Upper lobe of left lung (tissue), 6 donors: ENCODE results near the gene STRIP1. TPM values are rescaled to one million over a fixed set of nuclear protein-coding genes. Genes with fewer than 3 reads are reported as not detected.

Experiments used
- ATAC-seq, 2 donors: fragments of 200-7000 bp; cut with Tn5 transposase; one replicate each; pipeline ENCODE4 v1.9.1; 2022; ENCODE audit warnings: mild to moderate bottlenecking in 2 of 2, moderate library complexity in 2 of 2; ENCODE audit not compliant: low FRiP score in 2 of 2
- DNase-seq, 2 donors: peaks; one replicate each; pipeline ENCODE4 v3.0.0-alpha.2; 2019 to 2020
- H3K27ac ChIP-seq, 4 donors: fragments of 200-600 bp; sonication (generic); one replicate each; pipeline ENCODE4 v1.5.1; 2016 to 2019
- H3K27me3 ChIP-seq, 4 donors: fragments of 200-600 bp; sonication (generic); one replicate each; pipeline ENCODE4 v1.5.1; 2017 to 2019
- H3K36me3 ChIP-seq, 4 donors: fragments of 200-600 bp; sonication (generic); one replicate each; pipeline ENCODE4 v1.5.1; 2016 to 2019
- H3K4me1 ChIP-seq, 4 donors: fragments of 200-600 bp; sonication (generic); one replicate each; pipeline ENCODE4 v1.5.1; 2018 to 2019
- H3K4me3 ChIP-seq, 4 donors: fragments of 200-600 bp; sonication (generic); one replicate each; pipeline ENCODE4 v1.5.1; 2017 to 2019; ENCODE audit warnings: mild to moderate bottlenecking in 2 of 4, moderate library complexity in 1 of 4
- H3K9me3 ChIP-seq, 4 donors: fragments of 200-600 bp; sonication (generic); one replicate each; pipeline ENCODE4 v1.5.1; 2018 to 2019
- EP300 ChIP-seq, 4 donors: sonication (generic); formaldehyde crosslinking; IDR thresholded peaks; one replicate each; pipeline ENCODE4 v1.5.1; 2017; ENCODE audit warnings: antibody characterized with exemption in 4 of 4, control low read depth in 2 of 4
- POLR2A ChIP-seq, 4 donors: fragments of 450-650 bp; IDR thresholded peaks; one replicate each; pipeline ENCODE4 v1.5.1; 2016 to 2017; ENCODE audit warnings: antibody characterized with exemption in 4 of 4, mild to moderate bottlenecking in 2 of 4
- POLR2AphosphoS5 ChIP-seq, 2 donors: sonication (generic); formaldehyde crosslinking; IDR thresholded peaks; one replicate each; pipeline ENCODE4 v1.5.1; 2017; ENCODE audit warnings: antibody characterized with exemption in 2 of 2
- WGBS, 2 donors: methylation state at CpG; one replicate each; pipeline ENCODE4 v1.1.5; 2017 to 2018; 5-methylcytosine and 5-hydroxymethylcytosine counted together
- total RNA-seq, 6 donors: library from RNA; depleted of rRNA in 4 of 6; stranded (reverse); fragments of >200 nt in 4 of 6; gene quantifications; one replicate each; pipeline versions ENCODE4 v1.1.0 to v1.2.1, GENCODE V29; 2016 to 2021
- TF ChIP-seq, protein P1 (sequence below), 6 experiments: fragments of 450-650 bp in 4 of 6; fragments of 200-600 bp in 2 of 6; sonication (generic) in 2 of 6; IDR thresholded peaks; one replicate each; pipeline ENCODE4 v1.5.1; 2016 to 2019; ENCODE audit warnings: antibody characterized with exemption in 6 of 6
- donor health status: DM: no; HTN: no; CAD: no; lungs with moderate emphysema.
- donor health status: DM: no; HTN: yes; CAD: no; lungs with severe emphysema.

The STRIP1 gene
- total RNA-seq, 6 donors from 2014 or later, result 29.2 to 62.9 (median 34.3) TPM

DNA sequence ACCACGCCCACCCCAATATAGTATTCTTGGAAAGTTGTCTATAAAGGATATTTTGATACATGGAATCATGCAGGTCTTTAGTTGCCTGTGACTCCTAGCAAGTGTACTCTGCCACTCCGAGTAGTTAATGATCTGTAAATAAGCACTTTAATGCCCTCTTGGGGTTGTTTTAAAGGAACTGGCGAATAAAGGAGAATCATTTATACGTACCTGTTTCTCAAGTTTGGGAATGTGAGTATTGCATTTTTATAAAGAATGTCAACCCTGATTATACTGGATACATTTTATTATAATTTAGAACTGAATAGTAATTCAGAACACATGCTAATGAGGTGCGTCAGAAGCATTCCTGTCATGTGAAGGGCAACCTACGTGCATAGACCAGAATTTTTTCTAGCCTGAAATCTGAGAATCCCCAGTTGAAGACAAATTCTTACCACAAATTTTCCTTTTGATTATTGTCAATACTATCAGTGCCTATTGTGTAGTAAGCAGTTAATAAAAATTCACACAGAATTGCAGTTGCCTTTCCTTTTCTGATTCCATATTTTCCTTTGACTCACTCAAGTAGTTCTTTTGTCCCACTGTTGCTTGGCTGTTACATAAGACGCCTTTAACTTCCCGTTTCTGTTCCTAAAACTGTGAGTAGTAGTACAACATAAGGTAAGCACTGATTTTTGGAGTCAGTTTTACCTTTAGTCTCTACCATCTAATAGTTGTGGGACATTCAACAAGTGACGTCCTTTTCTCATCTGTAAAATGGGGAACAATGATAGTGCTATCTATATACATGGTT, 44.7 kb upstream of the STRIP1 start:
- TF ChIP-seq POLR2AphosphoS5 (IDR thresholded peaks at IDR 0.05), result no peak
- TF ChIP-seq EP300 (IDR thresholded peaks at IDR 0.05), result no peak
- TF ChIP-seq POLR2A (IDR thresholded peaks at IDR 0.05), result no peak
- TF ChIP-seq, protein P1, sequence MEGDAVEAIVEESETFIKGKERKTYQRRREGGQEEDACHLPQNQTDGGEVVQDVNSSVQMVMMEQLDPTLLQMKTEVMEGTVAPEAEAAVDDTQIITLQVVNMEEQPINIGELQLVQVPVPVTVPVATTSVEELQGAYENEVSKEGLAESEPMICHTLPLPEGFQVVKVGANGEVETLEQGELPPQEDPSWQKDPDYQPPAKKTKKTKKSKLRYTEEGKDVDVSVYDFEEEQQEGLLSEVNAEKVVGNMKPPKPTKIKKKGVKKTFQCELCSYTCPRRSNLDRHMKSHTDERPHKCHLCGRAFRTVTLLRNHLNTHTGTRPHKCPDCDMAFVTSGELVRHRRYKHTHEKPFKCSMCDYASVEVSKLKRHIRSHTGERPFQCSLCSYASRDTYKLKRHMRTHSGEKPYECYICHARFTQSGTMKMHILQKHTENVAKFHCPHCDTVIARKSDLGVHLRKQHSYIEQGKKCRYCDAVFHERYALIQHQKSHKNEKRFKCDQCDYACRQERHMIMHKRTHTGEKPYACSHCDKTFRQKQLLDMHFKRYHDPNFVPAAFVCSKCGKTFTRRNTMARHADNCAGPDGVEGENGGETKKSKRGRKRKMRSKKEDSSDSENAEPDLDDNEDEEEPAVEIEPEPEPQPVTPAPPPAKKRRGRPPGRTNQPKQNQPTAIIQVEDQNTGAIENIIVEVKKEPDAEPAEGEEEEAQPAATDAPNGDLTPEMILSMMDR (IDR thresholded peaks at IDR 0.05), result no peak
- ATAC-seq, result no peak
- Histone ChIP-seq H3K9me3 (no peaks in the 10 kb centered on the region), H3K4me3 (no peak overlapping the region), H3K27me3 (no peaks in the 10 kb centered on the region), H3K36me3 (no peaks in the 10 kb centered on the region), H3K27ac (peak overlapping the region in 1 of 4 donors; percentile 61), H3K4me1 (peaks cover 48 to 75% (median 65%) of the 10 kb centered on the region in 4 donors)
- no peak for DNase-seq
- WGBS, 2 donors, result 73% methylated on average over 9 of the region's 9 CpGs

DNA sequence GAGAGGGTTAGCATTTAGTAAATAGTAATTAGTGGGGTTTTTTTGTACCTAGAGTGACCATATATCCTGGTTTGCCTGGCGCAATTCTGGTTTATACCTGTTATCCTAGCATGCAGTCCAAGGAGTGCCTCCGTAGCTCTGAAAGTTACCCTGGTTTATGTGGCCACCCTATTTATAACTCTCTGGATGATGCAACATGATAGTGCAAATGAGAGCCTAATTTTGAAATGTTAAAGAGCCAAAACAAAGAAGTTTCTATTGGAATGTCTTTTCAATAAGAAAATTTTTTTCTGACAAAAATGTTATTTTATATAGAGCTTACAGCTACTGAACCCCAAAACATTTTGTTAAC, 44.1 kb upstream of the STRIP1 start:
- no peaks in the 10 kb centered on the region for H3K27me3 ChIP-seq
- H3K4me3 ChIP-seq, result no peak overlapping the region
- H3K27ac ChIP-seq, result peak overlapping the region in 1 of 4 donors; percentile 61
- H3K4me1 ChIP-seq, result peaks cover 49 to 80% (median 70%) of the 10 kb centered on the region in 4 donors
- TF ChIP-seq POLR2A (IDR thresholded peaks at IDR 0.05) (no peak), POLR2AphosphoS5 (IDR thresholded peaks at IDR 0.05) (no peak), EP300 (IDR thresholded peaks at IDR 0.05) (no peak)
- TF ChIP-seq, protein P1 (IDR thresholded peaks at IDR 0.05), result no peak
- ATAC-seq, result no peak
- H3K9me3 ChIP-seq, result no peaks in the 10 kb centered on the region
- no peak for DNase-seq
- 67 to 84% methylated on average over 2 of the region's 2 CpGs for WGBS, 2 donors
- no peaks in the 10 kb centered on the region for H3K36me3 ChIP-seq

DNA sequence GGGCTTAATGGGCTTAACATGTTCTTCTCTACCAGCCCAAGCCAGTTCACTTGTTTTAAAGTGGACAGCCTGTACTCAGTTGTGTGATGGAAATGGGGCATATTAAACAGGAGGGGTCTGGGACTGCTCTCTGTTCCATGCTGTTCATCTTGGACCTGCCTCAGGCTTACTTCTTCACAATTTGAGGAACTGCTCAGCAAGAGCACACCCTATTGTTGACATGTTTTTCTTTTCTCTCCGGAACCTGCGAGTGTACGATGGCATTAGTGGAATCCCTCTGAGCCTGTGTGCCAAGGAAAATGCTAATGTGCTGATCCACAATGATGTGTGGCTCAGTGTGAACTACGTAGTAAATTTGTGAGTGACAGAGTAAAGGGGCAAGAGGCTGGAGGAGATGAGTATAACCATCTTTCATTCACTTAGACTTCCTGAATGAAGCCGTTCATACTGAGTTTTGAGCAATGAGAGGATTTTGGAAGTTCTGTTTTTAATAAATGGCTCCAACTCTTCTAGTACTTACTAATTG, 43.0 kb upstream of the STRIP1 start:
- 55 to 69% methylated on average over 5 of the region's 5 CpGs for WGBS, 2 donors
- TF ChIP-seq POLR2AphosphoS5 (IDR thresholded peaks at IDR 0.05) (no peak), EP300 (IDR thresholded peaks at IDR 0.05) (no peak), POLR2A (IDR thresholded peaks at IDR 0.05) (no peak)
- TF ChIP-seq, protein P1 (IDR thresholded peaks at IDR 0.05), result no peak
- no peak overlapping the region for H3K27ac ChIP-seq
- peaks cover 0 to 3% (median 0%) of the 10 kb centered on the region in 4 donors for H3K36me3 ChIP-seq
- no peak overlapping the region for H3K4me3 ChIP-seq
- no peaks in the 10 kb centered on the region for H3K27me3 ChIP-seq
- H3K4me1 ChIP-seq, result peaks cover 48 to 78% (median 70%) of the 10 kb centered on the region in 4 donors
- H3K9me3 ChIP-seq, result no peaks in the 10 kb centered on the region
- ATAC-seq (no peak), DNase-seq (no peak)

DNA sequence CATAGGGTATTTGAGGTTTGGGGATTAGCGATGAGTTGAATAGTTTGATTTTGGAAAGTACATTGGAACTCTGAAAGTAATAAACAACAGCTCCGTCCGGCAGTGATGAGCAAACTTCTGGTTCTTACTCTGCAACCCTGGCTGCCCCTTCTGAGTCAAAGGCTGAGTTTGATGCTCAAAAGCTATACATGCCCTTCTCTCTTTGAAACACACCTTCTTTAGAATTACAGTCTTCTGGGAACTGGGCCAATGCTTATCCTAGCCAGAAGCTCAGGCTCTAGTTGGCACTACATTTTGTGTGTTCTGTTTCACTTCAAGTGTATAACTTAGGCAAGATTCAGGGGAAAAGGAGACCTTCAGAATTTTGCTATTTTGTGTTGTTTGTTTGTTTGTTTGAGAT, 40.5 kb upstream of the STRIP1 start:
- no peak for TF ChIP-seq POLR2AphosphoS5 (IDR thresholded peaks at IDR 0.05)
- no peak for TF ChIP-seq EP300 (IDR thresholded peaks at IDR 0.05)
- TF ChIP-seq POLR2A (IDR thresholded peaks at IDR 0.05), result no peak
- TF ChIP-seq, protein P1 (IDR thresholded peaks at IDR 0.05), result no peak

More for the DNA sequence above, 40.5 kb upstream of the STRIP1 start:
- Histone ChIP-seq H3K4me1 (peaks cover 33 to 73% (median 48%) of the 10 kb centered on the region in 4 donors), H3K27ac (peak overlapping the region in 1 of 4 donors; percentile 55), H3K9me3 (no peaks in the 10 kb centered on the region), H3K4me3 (no peak overlapping the region), H3K27me3 (no peaks in the 10 kb centered on the region), H3K36me3 (peaks cover 0 to 5% (median 0%) of the 10 kb centered on the region in 4 donors)
- 45 to 58% methylated on average over 3 of the region's 3 CpGs for WGBS, 2 donors
- ATAC-seq (no peak), DNase-seq (no peak)
